ENCODE measurements around the gene KRTAP1-1.
"Not testable (repeated sequence)": the region's sequence is repeated elsewhere in the genome, so short reads cannot be mapped to it uniquely, and the experiment has no call there.

KRTAP1-1 gene

DNA sequence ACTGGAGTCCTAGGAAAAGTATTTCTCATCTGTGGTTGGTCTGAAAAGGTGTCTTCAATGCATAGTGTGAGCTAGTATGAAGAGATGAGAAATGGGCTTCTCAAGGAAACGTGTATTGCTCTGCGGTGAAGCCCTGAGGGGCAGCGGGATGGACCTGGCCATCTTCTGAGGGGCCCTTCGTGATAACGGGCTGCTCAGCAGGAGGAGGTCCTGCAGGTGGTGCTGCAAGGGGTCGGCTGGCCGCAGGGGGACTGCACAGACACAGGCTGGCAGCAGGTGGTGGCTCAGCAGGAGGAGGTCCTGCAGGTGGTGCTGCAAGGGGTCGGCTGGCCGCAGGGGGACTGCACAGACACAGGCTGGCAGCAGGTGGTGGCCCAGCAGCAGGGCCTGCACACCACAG, 13.3 kb upstream of the KRTAP1-1 start:
- not testable (repeated sequence) for DNase-seq

DNA sequence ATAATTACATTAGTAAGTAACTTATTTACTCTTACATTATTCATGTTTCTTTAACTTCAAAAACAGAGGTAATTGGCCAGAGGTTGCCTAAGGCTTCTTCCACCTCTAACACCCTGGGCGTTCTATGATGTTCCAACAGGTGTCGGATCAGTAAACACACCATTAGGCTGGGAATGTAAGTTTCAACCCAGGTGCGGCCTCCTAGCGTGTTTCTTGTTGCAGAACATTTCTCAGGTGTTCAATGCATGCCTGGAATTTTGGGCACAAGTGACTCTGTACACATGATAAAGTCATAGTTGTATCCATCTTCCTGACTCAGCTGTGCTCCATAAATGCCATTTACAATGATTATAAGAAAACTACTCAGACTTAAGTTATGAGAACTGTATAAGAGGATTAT, 12.8 kb upstream of the KRTAP1-1 start:
- no peak for DNase-seq

DNA sequence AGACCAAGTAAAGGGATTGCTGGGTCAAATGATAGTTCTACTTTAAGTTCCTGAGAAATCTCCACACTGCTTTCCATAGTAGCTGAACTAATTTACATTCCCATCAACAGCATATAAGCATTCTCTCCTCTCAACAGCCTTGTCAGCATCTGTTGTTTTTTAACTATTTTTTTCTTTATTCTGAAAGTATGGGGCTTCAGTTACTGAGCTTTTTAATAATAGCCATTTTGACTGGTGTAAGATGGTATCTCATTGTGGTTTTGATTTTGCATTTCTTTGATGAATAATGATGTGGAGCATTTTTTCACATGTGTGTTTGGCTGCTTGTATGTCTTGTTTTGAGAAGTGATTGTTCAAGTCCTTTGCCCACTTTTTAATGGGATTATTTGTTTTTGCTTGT, 11.3 kb upstream of the KRTAP1-1 start:
- no peak for DNase-seq

DNA sequence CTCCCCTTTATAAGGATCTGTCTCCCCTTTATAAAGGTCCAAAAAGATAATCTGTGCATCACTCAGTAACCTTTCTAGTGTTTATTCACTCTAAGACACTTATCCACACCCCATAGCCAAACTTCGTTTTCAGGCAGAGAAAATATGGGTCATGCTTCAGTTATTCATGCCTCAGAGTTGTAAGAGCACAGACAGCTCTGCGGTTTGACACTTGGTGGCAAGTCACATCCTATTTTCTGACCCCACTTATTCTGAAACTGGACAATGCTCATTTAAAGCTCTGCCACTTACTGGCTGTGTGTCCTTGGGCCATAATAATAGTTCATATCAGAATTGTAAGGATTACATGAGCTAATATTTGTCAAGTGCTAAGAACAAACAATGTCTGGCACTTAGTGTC, 7.9 kb upstream of the KRTAP1-1 start:
- no peak for DNase-seq

DNA sequence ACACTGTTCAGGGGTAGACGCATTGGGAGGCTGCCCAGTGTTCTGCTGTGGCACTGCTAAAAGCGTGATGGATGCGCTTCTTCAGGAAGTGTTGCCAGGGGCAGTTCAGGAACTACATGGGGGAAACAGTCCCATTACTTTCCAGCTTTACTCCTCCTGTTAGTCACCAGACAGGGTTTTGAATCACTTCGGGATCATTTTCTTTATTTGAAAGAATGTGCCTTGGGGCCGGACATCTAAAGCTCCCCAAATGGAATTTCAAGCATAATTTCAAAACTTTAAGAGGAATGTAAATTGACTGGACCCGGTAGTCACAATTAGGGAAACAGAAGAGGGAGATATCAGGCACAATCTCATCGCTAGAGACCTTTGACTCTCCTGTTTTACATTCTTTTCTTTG, 7.2 kb upstream of the KRTAP1-1 start:
- no peak for DNase-seq

DNA sequence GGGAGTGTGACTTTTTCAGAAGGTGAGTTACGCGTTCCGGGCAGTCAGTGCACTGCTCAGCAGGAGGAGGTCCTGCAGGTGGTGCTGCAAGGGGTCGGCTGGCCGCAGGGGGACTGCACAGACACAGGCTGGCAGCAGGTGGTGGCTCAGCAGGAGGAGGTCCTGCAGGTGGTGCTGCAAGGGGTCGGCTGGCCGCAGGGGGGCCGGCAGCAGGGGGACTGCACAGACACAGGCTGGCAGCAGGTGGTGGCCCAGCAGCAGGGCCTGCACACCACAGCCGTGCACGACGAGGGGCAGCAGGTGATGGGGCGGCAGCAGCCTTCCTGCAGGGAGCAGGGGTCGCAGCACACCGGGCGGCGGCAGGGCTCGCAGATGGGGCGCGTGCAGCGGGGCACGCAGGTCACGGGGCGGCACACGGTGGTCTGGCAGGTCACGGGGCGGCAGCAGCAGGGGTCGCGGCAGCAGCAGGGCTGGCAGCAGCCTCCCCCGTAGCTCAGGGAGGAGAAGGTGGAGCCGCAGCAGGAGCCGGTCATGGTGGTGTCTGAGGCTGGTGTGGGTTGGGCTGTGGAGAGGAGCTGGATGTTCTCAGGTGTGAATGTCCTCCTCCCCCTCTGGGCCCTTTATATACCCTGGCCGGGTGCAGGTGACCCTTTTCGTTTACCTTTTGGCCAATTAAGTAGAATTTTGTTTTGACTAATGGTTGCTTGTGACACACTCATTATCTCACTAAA, 5.7 kb upstream of the KRTAP1-1 start, which contains the start of gene KRTAP2-1:
Gene KRTAP2-1 (minus strand): TSS at position 582 of the 731 bp plus-strand sequence. CDS start 49 bp downstream, at position 533.
- DNase-seq, result not testable (repeated sequence)

DNA sequence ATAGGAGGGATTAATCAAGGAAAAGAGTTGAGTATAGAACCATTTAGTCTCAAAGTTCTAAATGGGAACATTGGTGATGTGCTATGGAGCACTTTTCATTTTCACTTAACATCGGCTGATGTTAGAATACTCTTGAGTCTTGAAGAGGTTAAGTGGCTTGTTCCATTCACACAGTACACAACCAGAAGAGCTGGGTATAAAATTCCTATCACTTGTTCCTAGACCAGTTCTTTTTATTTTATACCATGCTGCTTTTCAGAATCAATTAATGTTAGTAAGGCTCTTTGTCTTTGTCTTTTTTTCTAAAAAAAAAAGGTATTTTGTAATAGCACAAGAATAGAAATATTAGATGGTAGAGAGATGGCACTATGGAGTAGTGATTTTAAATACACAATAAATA, 1.7 kb upstream of the KRTAP1-1 start:
- DNase-seq, result no peak

DNA sequence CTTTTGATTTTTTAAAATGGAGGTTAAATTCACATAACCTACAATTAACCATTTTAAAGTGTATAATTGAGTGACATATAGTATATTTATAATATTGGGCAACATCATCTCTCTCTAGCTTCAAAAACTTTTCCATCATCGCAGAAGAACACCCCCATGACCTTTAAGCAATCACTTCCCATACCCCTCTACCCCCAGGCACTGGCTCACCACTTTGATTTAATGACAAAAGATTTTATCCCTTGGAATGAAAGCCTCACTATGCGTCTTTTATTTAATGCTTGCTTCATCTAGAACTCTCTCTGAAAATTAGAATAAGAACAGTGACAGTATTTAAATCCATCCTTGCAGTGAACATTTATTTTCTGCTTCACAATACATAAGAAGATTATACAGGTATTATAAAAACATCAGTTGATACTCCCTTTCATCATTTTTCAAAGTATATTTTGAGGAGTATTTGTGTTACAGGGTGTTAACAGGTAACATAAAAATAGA, 3.3 kb downstream of the KRTAP1-1 start:
- DNase-seq, result no peak

DNA sequence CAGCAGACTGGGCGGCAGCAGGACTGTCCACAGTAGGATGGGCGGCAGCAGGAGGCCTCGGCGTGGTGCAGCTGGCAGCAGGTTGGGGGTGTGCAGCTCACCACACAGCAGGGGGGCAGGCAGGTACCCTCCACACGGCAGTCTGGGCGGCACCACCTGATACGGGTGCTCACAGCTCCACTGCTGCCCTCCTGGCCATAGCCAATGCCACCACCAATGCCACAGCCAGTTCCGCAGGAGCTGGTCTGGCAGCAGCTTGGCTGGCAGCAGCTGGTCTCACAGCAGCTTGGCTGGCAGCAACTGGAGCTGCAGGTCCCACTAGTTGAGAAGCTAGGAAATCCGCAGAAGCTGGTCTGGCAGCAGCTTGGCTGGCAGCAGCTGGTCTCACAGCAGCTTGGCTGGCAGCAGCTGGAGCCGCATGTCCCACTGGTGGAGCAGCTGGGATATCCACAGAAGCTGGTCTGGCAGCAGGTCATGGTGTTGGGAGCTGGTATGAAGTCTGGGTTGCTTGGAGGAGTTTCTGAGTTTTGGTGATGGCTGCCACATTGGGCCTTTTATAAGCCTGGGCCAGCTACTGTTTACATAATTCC, 6.8 kb downstream of the KRTAP1-1 start, which contains the start of gene KRTAP1-3:
Gene KRTAP1-3 (minus strand): TSS at position 529 of the 590 bp plus-strand sequence. CDS start 53 bp downstream, at position 476.
- not testable (repeated sequence) for DNase-seq

DNA sequence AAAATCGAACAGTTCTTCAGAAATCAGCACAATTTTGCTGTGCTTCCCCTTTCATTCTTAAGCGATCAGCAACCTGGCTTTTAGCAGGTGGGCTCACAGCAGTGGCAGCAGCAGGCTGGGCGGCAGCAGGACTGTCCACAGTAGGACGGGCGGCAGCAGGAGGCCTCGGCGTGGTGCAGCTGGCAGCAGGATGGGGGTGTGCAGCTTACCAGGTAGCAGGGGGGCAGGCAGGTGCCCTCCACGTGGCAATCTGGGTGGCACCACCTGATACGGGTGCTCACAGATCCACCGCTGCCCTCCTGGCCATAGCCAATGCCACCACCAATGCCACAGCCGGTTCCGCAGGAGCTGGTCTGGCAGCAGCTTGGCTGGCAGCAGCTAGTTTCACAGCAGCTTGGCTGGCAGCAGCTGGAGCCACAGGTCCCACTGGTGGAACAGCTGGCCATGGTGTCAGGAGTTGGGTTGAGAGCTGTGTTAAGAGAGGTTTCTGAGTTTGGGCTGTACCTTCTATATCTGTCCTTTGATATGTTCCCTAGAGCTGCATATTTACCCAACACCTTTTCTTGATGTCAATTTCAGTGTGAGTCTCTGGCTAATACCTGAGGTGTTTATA, 11.5 kb downstream of the KRTAP1-1 start, which contains the start of gene KRTAP1-4:
Gene KRTAP1-4 (minus strand): TSS at position 563 of the 613 bp plus-strand sequence. CDS start 117 bp downstream, at position 446.
- no peak for DNase-seq

DNA sequence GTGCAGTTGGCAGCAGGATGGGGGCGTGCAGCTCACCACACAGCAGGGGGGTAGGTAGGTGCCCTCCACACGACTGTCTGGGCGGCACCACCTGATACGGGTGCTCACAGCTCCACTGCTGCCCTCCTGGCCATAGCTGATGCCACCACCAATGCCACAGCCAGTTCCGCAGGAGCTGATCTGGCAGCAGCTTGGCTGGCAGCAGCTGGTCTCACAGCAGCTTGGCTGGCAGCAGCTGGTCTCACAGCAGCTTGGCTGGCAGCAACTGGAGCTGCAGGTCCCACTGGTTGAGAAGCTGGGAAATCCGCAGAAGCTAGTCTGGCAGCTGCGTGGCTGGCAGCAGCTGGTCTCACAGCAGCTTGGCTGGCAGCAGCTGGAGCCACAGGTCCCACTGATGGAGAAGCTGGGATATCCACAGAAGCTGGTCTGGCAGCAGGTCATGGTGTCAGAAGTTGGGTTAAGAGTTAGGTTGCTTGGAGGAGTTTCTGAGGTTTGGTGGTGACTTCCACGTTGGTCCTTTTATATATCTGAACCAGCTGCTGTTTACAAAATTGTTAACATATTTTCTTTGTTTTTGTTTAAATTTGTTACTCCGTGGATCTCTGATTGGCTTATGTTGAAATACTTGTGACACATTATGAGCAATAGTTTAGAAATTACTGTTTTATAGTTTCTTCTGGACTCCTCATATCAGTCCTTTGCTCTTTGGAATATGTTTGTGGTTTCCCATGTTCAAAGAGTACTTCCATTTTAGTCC, 14.4 kb downstream of the KRTAP1-1 start, which contains the start of gene KRTAP1-5:
Gene KRTAP1-5 (minus strand): TSS at position 494 of the 757 bp plus-strand sequence. CDS start 53 bp downstream, at position 441.
- DNase-seq, result no peak

DNA sequence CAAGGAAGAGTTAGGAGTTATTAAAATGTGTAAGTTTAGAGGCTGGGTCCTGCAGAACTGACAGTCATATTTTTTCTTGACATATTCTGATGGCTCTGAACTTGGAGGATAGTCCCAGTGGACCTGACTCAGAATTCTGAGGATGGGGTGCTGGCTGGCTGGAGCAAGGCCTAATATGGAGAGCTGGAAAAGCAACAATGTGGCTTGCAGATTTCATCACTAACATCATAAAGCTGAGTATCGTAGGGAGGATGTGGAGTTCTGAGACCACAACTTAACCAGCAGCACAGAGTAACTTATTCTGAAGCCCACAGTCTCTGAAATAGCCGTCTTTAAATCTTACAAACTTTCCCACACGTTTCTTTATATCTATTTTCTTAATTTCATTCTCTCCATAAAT, 16.6 kb downstream of the KRTAP1-1 start:
- no peak for DNase-seq

DNA sequence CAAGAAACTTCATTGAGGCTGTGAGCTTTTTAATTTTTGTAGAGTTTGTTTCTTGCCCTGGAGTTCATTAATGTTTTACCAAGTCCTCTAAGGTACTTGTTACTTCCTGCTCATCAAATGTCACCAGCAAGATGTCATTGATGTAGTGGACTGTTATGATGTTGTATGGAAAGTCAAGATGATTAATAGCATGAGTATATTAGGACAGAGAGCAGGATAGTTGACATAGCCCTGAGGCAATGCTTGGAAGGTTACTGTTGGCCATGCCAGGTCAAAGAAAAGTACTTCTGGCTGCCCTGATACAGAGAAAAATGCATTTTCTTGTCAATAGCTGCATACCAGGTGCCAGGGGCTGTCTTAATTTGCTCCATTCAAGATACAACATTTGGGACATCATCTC, 20.9 kb downstream of the KRTAP1-1 start:
- no peak for DNase-seq

DNA sequence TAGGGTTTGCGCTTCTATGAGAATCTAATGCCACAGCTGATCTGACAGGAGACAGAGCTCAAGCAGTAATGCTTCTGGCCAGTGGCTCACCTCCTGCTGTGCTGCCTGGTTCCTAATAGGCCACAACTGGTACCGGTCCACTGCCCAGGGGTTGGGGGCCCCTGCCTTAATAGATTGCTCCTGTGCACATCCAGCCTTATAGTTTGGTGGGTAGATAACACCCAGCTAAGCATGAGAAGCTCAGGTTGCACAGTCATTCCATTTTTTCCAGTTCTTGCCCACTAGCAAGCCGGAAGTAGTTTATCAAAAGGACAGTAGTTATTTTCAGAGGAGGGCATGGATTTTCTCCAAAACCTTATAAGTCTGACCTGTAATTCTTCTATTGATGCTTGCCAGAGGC, 21.8 kb downstream of the KRTAP1-1 start:
- no peak for DNase-seq

DNA sequence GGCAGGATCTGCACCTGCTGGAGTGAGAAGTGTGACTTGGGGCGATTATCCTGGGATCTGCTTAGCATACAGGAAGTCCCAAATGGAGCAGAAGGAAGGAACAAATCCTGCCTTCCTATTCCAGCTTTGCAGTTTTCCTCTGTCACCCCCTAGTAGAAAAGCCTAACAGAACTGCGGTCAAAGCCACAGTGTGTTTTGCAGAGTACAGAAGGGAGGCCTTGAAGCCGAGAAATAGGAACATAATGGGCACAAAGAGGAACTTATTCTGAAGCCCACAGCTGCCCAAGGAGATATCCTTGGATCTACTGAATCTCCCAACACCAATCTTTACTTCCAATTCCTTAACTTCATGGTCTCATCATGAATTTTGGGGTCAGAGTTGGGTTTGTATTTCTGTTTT, 22.7 kb downstream of the KRTAP1-1 start:
- no peak for DNase-seq

DNA sequence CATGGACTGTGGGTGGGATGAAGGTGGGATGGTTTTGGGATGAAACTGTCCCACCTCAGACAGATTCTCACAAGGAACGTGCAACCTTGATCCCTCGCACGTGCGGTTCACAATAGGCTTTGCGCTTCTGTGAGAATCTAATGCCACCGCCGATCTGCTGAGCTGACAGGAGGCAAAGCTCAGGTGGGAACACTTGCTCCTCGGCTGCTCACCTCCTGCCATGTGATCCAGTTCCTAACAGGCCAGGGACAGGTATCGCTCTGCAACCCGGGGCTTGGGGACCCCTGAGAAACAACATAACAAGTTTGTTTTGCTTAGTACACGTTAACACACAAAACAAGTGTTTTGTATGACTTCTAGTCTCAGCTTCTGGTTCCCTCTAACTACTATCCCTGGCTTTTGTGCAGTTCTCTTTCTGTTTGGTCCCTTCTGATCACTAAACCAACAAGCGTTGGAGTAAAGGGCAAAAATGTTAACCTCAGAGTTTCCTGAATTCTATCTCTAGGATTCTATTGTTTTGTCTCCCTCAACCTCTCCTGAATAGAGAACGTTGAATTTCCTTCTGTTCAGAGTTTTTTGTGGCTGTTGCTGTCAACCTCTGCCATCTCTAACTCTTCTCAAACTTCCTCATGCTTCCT, 24.6 kb downstream of the KRTAP1-1 start:
- DNase-seq, result no peak

DNA sequence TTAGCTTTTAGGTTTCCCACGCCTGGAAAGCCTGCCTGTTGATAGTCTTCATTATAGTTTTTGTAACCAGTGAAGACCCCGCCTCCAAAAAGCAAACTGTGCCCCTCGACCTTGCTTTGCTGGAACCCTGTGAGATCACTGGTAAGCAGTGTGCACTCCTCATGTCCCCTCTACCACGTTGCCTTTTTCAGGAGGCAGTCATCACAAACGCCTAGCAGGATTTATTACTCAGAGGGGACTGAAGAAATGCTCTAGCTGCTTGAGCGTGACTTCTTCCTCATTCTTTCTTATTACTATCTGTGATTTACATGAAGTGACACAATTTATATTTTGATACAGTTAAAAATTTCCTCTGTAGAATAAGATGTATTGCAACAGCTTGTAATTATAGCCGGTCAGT, 25.8 kb downstream of the KRTAP1-1 start:
- DNase-seq, result no peak

DNA sequence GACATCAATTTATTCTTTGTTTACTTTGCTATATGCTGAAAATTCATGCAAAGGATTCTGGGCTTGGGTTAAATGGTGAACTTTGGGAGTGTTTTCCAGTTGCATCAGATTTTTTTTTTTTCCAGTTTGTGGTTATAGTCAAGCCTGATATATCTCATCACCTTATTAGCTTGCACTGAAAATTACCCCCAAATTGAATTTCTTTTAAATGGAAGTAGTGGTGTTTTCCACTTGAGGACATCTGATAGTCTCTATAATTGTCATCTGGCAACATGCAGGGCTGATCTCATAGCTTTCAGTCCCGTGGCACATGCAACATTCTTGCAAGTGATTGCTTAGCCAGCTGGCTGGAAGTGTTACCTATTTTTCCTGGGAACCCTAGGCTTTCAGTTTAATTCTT, 27.6 kb downstream of the KRTAP1-1 start:
- no peak for DNase-seq

DNA sequence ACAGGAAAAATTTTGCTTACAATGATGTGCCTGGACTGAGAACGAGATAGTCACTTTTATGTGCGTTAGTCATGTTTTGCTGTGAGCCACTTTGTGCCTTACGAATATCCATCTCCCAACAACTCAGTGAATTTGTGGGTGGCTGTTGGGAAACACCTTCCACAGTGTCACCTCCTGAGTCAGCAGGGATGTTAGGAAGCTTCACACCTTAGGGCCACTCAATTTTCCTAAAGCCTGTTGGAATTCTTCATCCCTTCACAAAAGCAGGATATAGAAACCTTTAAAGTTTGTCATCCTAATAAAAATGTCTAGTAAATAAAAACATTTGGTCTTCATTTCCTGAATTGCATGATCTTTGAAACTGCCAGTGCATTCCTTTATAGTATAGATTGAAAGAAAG, 28.1 kb downstream of the KRTAP1-1 start:
- DNase-seq, result no peak

DNA sequence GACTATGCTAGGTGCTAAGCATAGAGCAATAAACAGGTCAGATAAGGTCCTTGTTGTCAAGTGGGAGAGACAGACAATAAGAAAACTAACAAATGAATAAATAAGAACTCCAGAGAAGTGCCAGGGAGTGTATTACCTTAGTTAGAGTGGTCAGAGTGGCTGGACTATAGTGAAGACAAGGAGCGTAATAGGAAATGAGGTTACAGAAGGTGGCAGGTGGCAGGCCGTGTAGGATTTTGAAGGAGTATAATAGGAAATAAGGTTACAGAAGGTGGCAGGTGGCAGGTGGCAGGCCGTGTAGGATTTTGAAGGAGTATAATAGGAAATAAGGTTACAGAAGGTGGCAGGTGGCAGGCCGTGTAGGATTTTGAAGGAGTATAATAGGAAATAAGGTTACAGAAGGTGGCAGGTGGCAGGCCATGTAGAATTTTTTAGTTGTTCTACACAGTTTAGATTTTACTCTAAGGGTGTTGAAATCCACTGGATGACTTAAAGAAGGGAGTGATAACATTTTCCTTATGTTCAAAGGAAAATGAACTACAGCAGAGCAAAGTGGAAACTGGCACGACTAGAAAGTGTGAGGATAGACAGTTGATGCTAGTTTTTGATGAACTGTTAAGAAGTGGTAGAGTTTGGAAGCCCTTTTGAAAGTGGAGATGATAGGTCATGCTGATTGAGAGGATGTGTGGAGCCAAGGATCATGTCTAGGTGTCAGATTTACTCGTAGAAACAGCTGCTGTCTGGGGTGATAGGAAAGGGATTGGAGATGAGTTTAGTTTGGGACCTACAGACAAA, 28.7 kb downstream of the KRTAP1-1 start:
- DNase-seq, result no peak

DNA sequence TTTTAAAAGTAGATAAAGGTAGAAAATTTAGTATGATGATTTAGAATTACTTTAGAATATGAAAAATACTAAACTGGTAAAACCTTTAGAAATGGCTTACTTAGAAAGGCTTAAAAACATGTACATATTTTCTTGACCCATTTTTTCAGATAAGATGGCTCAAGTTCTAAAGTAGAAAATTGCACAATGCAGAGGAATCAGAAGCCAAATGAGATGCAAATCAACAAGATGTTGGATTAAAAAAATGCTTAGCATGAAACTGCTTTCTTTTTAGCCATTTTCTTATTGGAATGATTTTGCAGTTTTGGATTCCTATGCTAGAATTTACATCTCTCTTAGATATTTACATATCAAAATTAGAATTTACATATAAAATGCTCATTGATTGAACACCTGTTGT, 30.8 kb downstream of the KRTAP1-1 start:
- DNase-seq, result no peak

DNA sequence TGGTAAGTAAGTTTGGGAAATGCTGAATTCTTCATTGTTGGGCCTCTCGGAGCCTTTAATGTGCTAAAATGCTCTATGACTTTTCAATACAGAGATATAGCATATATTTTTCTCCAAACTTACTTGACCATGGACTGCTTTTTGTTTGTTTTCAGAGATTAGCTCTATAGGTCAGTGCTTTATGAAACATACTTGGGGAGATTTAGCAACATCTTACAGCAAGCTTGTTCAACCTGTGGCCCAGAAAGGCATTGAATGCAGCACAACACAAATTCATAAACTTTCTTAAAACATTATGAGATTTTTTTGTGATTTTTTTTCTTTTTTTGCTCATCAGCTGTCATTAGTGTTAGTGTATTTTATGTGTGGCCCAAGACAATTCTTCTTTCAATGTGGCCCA, 31.3 kb downstream of the KRTAP1-1 start:
- DNase-seq, result no peak

Data from CD4-positive, alpha-beta T cell treated with Interleukin-12 subunit alpha and Interleukin-12 subunit beta, for 1 hour (primary cell).